Activated gamma-delta T cell treated with anti-CD3 and anti-CD28 coated beads, Interleukin-2, amount 50 U/mL, for 16 hours (primary cell): ENCODE data around the gene LCNL1.
"Not testable (repeated sequence)": the region's sequence is repeated elsewhere in the genome, so short reads cannot be mapped to it uniquely, and the experiment has no call there.

ENCODE experiments used
- DNase-seq: peaks from one replicate; pipeline ENCODE4 v3.0.0-alpha.2; 2020; ENCODE audit warnings: low read depth

The LCNL1 gene

GRCh38 chr9:137026384-137026783 lies 43.6 kb downstream of the LCNL1 start:
- DNase-seq: no peak

DNA sequence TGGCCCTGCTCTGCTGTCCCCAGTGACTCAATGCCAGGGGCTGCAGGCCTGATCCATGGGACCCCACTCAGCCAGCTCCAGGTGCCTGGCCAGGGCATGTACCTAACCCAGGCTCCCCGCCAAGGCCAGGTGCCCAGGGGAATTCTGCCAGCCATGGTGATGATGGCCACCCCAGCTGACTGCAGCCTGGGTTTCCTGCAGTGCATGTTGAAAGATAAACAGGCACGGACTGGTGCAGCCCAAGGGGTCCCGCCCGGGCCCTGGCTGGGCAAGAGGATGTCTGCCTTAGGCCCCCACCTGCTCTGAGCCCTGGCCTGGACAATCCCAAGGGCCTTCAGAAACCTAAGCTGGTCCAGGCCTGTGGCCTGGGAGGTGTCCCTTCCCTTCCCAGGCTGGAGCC lies 44.0 kb downstream of the LCNL1 start:
- no peak for DNase-seq

GRCh38 chr9:137027369-137028262 lies 44.8 kb downstream of the LCNL1 start, which contains the start of gene ABCA2:
Gene ABCA2, minus strand, starts transcription at chr9:137028237. Its CDS starts 97 bp downstream, at chr9:137028140.
- no peak for DNase-seq

GRCh38 chr9:137028263-137029057 lies 45.7 kb downstream of the LCNL1 start:
- DNase-seq: peak; percentile 44

DNA sequence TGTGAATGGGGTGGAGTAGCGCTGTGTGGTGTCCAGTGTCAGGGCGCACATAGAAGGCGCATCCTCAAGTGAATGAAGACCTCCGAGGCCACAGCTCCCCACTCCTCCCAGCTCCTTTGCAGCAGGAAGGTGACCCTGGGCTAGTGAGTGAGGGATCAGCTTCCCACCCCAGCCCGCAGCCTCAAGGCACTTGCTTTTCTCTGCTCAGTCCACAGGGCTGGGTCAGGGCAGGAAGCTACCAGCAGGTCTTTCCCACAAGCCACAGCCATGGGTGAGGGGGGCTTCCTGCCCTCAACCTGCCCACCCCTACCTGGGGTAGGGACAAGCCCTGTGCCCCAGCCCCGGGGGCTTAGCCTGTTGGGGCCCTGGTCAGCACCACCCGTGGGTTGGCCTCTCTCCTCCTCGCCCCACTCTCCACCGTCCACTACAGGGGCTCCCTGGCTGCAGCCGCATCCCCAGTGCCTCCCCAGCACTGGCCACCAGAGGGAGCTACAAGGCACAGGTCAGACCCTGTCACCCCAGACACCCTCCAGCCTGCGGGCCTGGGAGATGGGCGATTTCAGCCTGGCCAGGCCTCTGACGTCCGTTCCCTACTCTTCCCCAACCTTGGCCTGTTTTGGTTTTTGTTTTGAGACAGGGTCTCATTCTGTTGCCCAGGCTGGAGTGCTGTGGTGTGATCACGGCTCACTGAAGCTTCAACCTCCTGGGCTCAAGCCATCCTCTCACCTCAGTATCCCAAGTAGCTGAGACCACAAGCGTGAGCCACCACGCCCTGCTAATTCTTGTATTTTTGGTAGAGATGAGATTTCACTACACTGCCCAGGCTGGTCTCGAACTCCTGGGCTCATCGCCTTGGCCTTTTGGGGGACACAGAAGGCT lies 46.5 kb downstream of the LCNL1 start:
- peak; percentile 61 for DNase-seq

DNA sequence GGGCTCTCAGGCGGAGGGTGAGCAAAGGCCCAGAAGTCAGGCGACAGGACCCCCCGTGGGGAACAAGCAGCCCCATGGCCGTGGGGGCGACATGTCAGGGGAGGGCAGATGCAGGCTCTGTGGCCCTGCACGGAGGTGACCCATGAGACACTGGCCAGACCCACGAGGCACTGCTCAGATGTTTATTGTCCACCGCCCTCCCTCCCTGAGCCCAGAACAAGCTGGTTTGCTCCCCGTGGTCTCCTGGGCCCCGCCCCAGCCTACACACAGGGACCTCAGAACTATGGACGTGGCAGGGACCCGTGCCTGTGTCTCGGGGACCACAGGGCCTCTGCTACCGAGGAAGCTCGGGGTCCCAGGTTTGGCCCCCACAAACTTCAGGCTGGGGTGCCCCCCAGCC lies 47.2 kb downstream of the LCNL1 start:
- DNase-seq: no peak

DNA sequence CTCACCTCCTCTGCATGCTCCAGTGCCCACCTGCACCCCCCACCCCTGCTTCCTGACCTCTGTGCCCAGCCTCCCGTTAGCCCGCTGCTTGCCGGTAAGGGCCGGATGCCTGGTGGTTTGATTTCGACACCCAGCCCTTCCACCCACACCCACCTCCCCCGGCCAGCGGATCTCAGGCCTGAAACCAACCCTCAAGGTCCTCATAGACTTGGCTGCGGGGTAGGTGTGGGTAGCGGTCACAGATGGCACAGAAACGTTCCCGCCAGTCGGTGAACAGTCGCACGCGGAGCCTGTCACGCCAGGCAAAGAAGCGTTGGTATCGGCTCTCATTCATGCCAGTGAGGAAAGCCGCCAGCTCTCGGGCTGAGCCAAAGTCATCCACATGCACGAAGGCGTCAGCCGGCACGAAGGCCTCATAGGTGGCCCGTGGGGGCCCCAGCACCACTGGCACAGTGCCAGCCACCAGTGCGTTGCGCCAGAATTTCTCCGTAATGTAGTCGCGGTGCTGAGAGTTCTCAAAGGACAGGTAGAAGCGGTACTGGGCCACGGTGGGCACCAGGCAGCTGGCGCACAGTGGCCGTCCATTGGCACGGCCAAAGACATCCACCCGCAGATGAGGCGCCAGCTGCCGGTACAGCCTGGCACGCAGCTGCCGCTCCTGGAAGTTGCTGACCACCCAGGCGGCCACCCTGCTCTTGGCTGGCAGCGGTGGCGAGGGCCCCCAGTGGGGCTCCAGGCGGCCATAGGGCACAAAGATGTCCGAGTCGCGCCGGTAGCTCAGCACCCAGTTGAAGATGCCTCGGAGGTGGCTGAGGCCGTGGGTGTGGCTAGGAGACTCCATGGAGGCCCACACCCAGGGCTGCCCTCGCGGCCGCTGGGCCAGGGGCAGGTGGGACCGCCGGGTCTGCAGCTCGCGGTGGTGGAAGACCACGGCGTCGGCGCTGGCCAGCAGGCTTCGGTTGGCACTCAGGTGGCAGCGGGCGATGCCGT lies 48.0 kb downstream of the LCNL1 start:
- peak; percentile 33 for DNase-seq

- DNase-seq: no peak
Measured at GRCh38 chr9:137031904-137032640, 49.3 kb downstream of the LCNL1 start, which contains the start of gene FUT7. Gene FUT7, minus strand, starts transcription at chr9:137032088. Its CDS starts 97 bp downstream, at chr9:137031991.

GRCh38 chr9:137032858-137033257 lies 50.1 kb downstream of the LCNL1 start:
- DNase-seq: no peak

DNA sequence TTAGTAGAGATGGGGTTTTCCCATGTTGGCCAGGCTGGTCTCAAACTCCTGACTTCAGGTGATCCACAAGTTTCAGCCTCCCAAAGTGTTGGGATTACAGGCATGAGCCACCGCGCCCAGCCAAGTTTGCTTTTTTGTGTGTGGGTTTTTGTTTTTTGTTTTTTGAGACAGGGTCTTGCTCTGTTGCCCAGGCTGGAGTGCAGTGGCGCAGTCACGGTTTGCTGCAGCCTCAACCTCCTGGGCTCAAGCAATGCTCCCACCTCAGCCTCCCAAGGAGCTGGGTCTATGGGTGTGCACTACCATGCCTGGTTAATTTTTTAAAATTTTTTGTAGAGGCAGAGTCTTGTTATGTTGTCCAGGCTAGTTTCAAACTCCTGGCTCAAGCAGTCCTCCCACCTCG lies 50.7 kb downstream of the LCNL1 start:
- not testable (repeated sequence) for DNase-seq

DNA sequence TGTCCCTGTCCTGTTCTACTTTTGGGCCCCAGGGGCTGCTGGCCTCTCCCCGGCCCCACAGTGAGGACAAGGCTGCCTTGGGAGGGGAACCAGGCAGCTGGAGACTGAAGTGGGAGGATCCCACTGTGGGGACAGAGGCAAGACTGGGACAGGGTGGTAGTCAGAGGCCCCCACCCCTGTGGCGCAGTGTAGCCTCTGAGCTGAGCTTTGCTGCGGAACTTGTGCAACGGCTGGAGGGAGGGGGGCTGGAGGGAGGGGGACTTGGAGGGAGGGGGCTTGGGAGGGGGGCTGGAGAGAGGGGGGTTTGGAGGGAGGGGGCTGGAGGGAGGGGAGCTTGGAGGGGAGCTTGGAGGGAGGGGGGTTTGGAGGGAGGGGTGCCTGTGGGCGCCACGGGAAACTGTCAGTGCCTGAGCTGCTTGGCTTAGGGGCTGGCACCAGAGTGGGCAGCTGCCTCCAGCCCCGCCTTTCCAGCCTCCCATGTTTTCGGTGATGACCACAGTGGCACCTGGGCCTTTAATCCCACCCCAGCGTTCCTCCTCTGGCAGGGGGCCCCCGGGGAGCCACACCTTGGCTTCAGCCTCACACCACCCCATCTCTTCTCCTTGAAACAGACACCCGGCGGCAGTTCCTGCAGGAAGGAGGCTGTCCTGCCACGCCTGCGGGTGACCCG lies 51.4 kb downstream of the LCNL1 start:
- DNase-seq: no peak

DNA sequence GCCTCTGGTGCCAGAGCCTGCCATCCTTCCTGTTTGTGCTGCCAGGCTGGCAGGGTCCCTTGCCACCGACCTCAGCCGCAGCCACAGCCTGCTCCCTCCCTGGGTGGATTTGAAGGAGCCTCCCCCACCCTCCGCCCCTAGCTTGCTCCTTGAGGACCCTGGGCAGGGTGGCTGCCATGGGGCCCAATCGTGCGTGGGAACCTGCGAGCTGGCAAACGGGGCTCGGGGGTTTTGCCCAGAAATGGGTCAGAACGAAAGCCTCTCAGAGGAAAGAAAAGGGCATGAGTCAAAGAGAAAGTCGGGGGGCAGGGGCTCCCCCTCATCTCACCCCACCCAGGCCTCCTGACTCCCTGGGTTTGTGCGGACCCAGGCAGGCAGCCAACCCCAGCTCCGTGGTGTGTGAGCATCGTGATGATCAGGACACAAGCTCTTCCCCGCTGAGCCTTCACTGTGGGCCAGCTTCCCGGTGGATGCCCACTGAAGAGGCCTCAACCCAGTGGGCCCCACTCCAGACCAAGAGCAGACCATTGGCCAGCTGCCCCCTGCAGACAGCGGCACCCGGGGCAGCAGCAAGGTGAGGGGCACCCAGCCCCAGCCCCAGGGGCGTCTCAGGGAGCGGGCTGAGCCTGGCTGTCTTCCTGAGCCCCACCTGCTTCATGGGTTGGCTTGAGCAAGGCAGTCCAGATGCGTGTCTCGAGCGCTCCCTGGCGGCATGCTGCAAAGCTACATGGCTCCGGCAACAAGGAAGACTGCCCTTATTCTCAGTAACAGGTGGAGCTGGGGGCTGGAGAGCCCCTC lies 52.1 kb downstream of the LCNL1 start:
- DNase-seq: peak; percentile 76
